WTC11 (cell line): ENCODE measurements around the gene GRAP2. TPM values are rescaled to one million over a fixed set of nuclear protein-coding genes. Genes with fewer than 3 reads are reported as not detected.

Experiments
- ATAC-seq: fragments of 200-7000 bp; cut with Tn5 transposase; 2 replicates; pipeline ENCODE4 v1.10.0; 2021; ENCODE audit warnings: mild to moderate bottlenecking, moderate library complexity
- CTCF ChIA-PET: fragments of 300-600 bp; sonication (Branson Sonifier 250); formaldehyde crosslinking; loops from one replicate; lab custom pipeline; 2021; ENCODE audit warnings: antibody characterized with exemption; lab: Charles Lee
- POLR2A ChIA-PET: fragments of 350-600 bp; sonication (Branson Sonifier 250); formaldehyde crosslinking; loops from one replicate; lab custom pipeline; 2021; ENCODE audit warnings: antibody characterized with exemption; lab: Charles Lee
- DNase-seq: peaks from one replicate; pipeline ENCODE4 v3.0.0; 2021; ENCODE audit warnings: low spot score
- H3K27ac Mint-ChIP-seq: 2 replicates; pipeline ENCODE4 v1.8.0; 2021; ENCODE audit warnings: mixed read lengths
- H3K27me3 Mint-ChIP-seq: 2 replicates; pipeline ENCODE4 v1.8.0; 2021; ENCODE audit warnings: low read depth, mild to moderate bottlenecking, moderate library complexity, mixed read lengths
- H3K36me3 Mint-ChIP-seq: 2 replicates; pipeline ENCODE4 v1.8.0; 2021; ENCODE audit warnings: mixed read lengths
- H3K4me1 Mint-ChIP-seq: 2 replicates; pipeline ENCODE4 v1.8.0; 2022; ENCODE audit warnings: mixed read lengths
- H3K4me3 Mint-ChIP-seq: 2 replicates; pipeline ENCODE4 v1.8.0; 2021; ENCODE audit warnings: mild to moderate bottlenecking, moderate library complexity, mixed read lengths
- H3K9me3 Mint-ChIP-seq: 2 replicates; pipeline ENCODE4 v1.8.0; 2021; ENCODE audit warnings: mixed read lengths
- CBFB ChIP-seq: sonication (generic); formaldehyde crosslinking; IDR thresholded peaks from 2 replicates; pipeline ENCODE4 v1.8.1; 2022; ENCODE audit warnings: mild to moderate bottlenecking, low read depth, missing genetic modification reagents
- E2F4 ChIP-seq: sonication (generic); formaldehyde crosslinking; IDR thresholded peaks from 2 replicates; pipeline ENCODE4 v1.8.1; 2022; ENCODE audit warnings: low read depth, mild to moderate bottlenecking, moderate library complexity, missing genetic modification reagents, borderline replicate concordance
- ETV6 ChIP-seq: sonication (generic); formaldehyde crosslinking; IDR thresholded peaks from 2 replicates; pipeline ENCODE4 v1.8.1; 2022; ENCODE audit warnings: mild to moderate bottlenecking, missing genetic modification reagents
- FOXK1 ChIP-seq: sonication (generic); formaldehyde crosslinking; IDR thresholded peaks from 2 replicates; pipeline ENCODE4 v1.8.0; 2022; ENCODE audit warnings: mild to moderate bottlenecking, moderate library complexity, missing genetic modification reagents
- GABPB1 ChIP-seq: sonication (generic); formaldehyde crosslinking; IDR thresholded peaks from 2 replicates; pipeline ENCODE4 v1.8.1; 2023; ENCODE audit warnings: mild to moderate bottlenecking, missing genetic modification reagents
- GTF2I ChIP-seq: fragments of 250-450 bp; sonication (Bioruptor Pico); conservative IDR thresholded peaks from 2 replicates; pipeline ENCODE4 v1.4.0; 2021; ENCODE audit warnings: mild to moderate bottlenecking
- KAT7 ChIP-seq: sonication (generic); formaldehyde crosslinking; IDR thresholded peaks from 2 replicates; pipeline ENCODE4 v1.8.1; 2023; ENCODE audit warnings: missing genetic modification reagents, mild to moderate bottlenecking, borderline replicate concordance
- MYBL2 ChIP-seq: sonication (generic); formaldehyde crosslinking; IDR thresholded peaks from 2 replicates; pipeline ENCODE4 v1.8.1; 2023; ENCODE audit warnings: mild to moderate bottlenecking, moderate library complexity, missing genetic modification reagents
- NR2C2 ChIP-seq: sonication (generic); formaldehyde crosslinking; IDR thresholded peaks from 2 replicates; pipeline ENCODE4 v1.8.0; 2022; ENCODE audit warnings: mild to moderate bottlenecking, missing genetic modification reagents
- PRDM15 ChIP-seq: sonication (generic); formaldehyde crosslinking; IDR thresholded peaks from 2 replicates; pipeline ENCODE4 v1.8.0; 2022; ENCODE audit warnings: missing genetic modification reagents
- SOX15 ChIP-seq: fragments of 250-450 bp; sonication (Bioruptor Pico); IDR thresholded peaks from 2 replicates; pipeline ENCODE4 v1.9.0; 2021; ENCODE audit warnings: mild to moderate bottlenecking
- ZNF121 ChIP-seq: sonication (generic); formaldehyde crosslinking; IDR thresholded peaks from 2 replicates; pipeline ENCODE4 v1.8.0; 2023; ENCODE audit warnings: missing genetic modification reagents
- ZNF281 ChIP-seq: sonication (generic); formaldehyde crosslinking; IDR thresholded peaks from 2 replicates; pipeline ENCODE4 v1.8.0; 2023; ENCODE audit warnings: mild to moderate bottlenecking, missing genetic modification reagents
- ZNF423 ChIP-seq: fragments of 250-450 bp; sonication (Bioruptor Pico); IDR thresholded peaks from 2 replicates; pipeline ENCODE4 v2.1.2; 2022; ENCODE audit warnings: mild to moderate bottlenecking, moderate library complexity
- total RNA-seq: library from RNA; stranded (reverse); gene quantifications from 3 replicates; pipeline ENCODE4 v1.2.3, GENCODE V29; 2021
- TF ChIP-seq, protein P1 (sequence below): fragments of 250-450 bp; sonication (Bioruptor Pico); IDR thresholded peaks from 2 replicates; pipeline ENCODE4 v2.1.2; 2022; ENCODE audit warnings: mild to moderate bottlenecking, moderate library complexity
- TF ChIP-seq, protein P2 (sequence below): sonication (generic); formaldehyde crosslinking; IDR thresholded peaks from 2 replicates; pipeline ENCODE4 v1.8.1; 2023; ENCODE audit warnings: mild to moderate bottlenecking, missing genetic modification reagents, borderline replicate concordance
- TF ChIP-seq, protein P3 (sequence below): sonication (generic); formaldehyde crosslinking; IDR thresholded peaks from 2 replicates; pipeline ENCODE4 v1.8.0; 2023; ENCODE audit warnings: missing genetic modification reagents

Gene GRAP2
- total RNA-seq, 1 experiment from 2014 or later, result 0.33 TPM

DNA sequence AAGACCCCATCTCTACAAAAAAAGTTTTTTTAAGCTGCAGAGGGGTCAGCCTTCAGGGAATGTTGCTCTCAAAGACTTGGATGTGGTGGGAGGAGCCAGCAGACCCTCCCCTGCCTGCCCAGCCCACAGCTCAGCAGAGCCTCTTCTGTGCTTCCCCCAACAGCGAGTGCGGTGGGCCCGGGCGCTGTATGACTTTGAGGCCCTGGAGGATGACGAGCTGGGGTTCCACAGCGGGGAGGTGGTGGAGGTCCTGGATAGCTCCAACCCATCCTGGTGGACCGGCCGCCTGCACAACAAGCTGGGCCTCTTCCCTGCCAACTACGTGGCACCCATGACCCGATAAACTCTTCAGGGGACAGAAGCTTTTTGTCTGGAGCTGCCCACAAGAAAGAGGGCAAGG lies 69.9 kb downstream of the GRAP2 start:
- POLR2A ChIA-PET, result interaction anchor here (0.8 kb wide), 1 partner anchor 17 kb away, joined by 3 read pairs; no protein-coding TSS in a partner anchor
- Mint-ChIP-seq H3K4me1 (peaks cover 26% of the 10 kb centered on the region), H3K36me3 (no peaks in the 10 kb centered on the region), H3K4me3 (no peak overlapping the region), H3K27me3 (no peaks in the 10 kb centered on the region; the same call in 1 of the 2 replicates), H3K27ac (no peak overlapping the region), H3K9me3 (no peaks in the 10 kb centered on the region)
- DNase-seq, result no peak
- CTCF ChIA-PET, result interaction anchor here (0.6 to 3.3 kb wide), 6 partner anchors 15 to 54 kb away, joined by 3 to 17 read pairs (median 4); partner anchors contain the start of gene FAM83F
- no peak for TF ChIP-seq NR2C2 (CRISPR knock-in tag)
- TF ChIP-seq ZNF121 (CRISPR knock-in tag), result no peak
- TF ChIP-seq, protein P1, sequence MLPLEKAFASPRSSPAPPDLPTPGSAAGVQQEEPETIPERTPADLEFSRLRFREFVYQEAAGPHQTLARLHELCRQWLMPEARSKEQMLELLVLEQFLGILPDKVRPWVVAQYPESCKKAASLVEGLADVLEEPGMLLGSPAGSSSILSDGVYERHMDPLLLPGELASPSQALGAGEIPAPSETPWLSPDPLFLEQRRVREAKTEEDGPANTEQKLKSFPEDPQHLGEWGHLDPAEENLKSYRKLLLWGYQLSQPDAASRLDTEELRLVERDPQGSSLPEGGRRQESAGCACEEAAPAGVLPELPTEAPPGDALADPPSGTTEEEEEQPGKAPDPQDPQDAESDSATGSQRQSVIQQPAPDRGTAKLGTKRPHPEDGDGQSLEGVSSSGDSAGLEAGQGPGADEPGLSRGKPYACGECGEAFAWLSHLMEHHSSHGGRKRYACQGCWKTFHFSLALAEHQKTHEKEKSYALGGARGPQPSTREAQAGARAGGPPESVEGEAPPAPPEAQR (CRISPR knock-in tag), result no peak
- no peak for TF ChIP-seq ETV6
- no peak for ATAC-seq

GRCh38 chr22:39972641-39973040 lies 71.8 kb downstream of the GRAP2 start:
- POLR2A ChIA-PET, result interaction anchor here (1.1 kb wide), 1 partner anchor 13 kb away, joined by 3 read pairs; the partner anchor contains the start of gene TMA7B
- DNase-seq, result no peak
- ATAC-seq, result no peak
- H3K27me3 Mint-ChIP-seq, result peaks cover 5% of the 10 kb centered on the region
- peaks cover 26% of the 10 kb centered on the region for H3K4me1 Mint-ChIP-seq
- H3K9me3 Mint-ChIP-seq, result no peaks in the 10 kb centered on the region
- H3K27ac Mint-ChIP-seq, result no peak overlapping the region
- no peak overlapping the region for H3K4me3 Mint-ChIP-seq
- H3K36me3 Mint-ChIP-seq, result no peaks in the 10 kb centered on the region
- CTCF ChIA-PET, result interaction anchor here (1.4 to 3.3 kb wide), 2 partner anchors 19 to 52 kb away, joined by 8 to 17 read pairs; no protein-coding TSS in a partner anchor
- no peak for TF ChIP-seq GABPB1 (CRISPR knock-in tag)
- no peak for TF ChIP-seq CBFB (CRISPR knock-in tag)
- no peak for TF ChIP-seq E2F4 (CRISPR knock-in tag)
- TF ChIP-seq FOXK1 (CRISPR knock-in tag), result no peak
- TF ChIP-seq MYBL2 (CRISPR knock-in tag), result no peak
- no peak for TF ChIP-seq ZNF423
- TF ChIP-seq, protein P2, sequence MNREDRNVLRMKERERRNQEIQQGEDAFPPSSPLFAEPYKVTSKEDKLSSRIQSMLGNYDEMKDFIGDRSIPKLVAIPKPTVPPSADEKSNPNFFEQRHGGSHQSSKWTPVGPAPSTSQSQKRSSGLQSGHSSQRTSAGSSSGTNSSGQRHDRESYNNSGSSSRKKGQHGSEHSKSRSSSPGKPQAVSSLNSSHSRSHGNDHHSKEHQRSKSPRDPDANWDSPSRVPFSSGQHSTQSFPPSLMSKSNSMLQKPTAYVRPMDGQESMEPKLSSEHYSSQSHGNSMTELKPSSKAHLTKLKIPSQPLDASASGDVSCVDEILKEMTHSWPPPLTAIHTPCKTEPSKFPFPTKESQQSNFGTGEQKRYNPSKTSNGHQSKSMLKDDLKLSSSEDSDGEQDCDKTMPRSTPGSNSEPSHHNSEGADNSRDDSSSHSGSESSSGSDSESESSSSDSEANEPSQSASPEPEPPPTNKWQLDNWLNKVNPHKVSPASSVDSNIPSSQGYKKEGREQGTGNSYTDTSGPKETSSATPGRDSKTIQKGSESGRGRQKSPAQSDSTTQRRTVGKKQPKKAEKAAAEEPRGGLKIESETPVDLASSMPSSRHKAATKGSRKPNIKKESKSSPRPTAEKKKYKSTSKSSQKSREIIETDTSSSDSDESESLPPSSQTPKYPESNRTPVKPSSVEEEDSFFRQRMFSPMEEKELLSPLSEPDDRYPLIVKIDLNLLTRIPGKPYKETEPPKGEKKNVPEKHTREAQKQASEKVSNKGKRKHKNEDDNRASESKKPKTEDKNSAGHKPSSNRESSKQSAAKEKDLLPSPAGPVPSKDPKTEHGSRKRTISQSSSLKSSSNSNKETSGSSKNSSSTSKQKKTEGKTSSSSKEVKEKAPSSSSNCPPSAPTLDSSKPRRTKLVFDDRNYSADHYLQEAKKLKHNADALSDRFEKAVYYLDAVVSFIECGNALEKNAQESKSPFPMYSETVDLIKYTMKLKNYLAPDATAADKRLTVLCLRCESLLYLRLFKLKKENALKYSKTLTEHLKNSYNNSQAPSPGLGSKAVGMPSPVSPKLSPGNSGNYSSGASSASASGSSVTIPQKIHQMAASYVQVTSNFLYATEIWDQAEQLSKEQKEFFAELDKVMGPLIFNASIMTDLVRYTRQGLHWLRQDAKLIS (CRISPR knock-in tag), result no peak
- TF ChIP-seq SOX15, result no peak
- TF ChIP-seq ZNF281 (CRISPR knock-in tag), result no peak
- no peak for TF ChIP-seq KAT7 (CRISPR knock-in tag)
- no peak for TF ChIP-seq GTF2I (CRISPR knock-in tag)
- TF ChIP-seq, protein P3, sequence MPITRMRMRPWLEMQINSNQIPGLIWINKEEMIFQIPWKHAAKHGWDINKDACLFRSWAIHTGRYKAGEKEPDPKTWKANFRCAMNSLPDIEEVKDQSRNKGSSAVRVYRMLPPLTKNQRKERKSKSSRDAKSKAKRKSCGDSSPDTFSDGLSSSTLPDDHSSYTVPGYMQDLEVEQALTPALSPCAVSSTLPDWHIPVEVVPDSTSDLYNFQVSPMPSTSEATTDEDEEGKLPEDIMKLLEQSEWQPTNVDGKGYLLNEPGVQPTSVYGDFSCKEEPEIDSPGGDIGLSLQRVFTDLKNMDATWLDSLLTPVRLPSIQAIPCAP (CRISPR knock-in tag), result no peak
- no peak for TF ChIP-seq PRDM15 (CRISPR knock-in tag)
